A549 (cell line): ENCODE results near the gene TBX1. TPM values are rescaled to one million over a fixed set of nuclear protein-coding genes. Genes with fewer than 3 reads are reported as not detected.

Experiments used
- ATAC-seq, 2 experiments: fragments of 200-7000 bp in 1 of 2; fragments of >200 bp in 1 of 2; cut with Nextera tagmentation in 1 of 2; cut with Tn5 transposase in 1 of 2; 3 replicates each; pipeline versions ENCODE4 v1.8.0 to v1.9.1; 2018 to 2020; ENCODE audit warnings: mild to moderate bottlenecking in 1 of 2, moderate library complexity in 1 of 2
- CTCF ChIA-PET: fragments of 300-600 bp; sonication (Branson Sonifier 250); formaldehyde crosslinking; extraction: SDS; loops from one replicate; lab custom pipeline; 2021; ENCODE audit warnings: antibody characterized with exemption, inconsistent platforms; lab: Yijun Ruan, JAX
- POLR2A ChIA-PET: fragments of 350-600 bp; formaldehyde crosslinking; extraction: SDS; loops from one replicate; lab custom pipeline; 2021; ENCODE audit warnings: antibody characterized with exemption, inconsistent platforms; lab: Yijun Ruan, JAX
- DNase-seq, 2 experiments: peaks; one replicate each; pipeline versions ENCODE4 v3.0.0 to v3.0.0-alpha.2; 2011 to 2016; ENCODE audit warnings: low read depth in 1 of 2, low spot score in 1 of 2
- FAIRE-seq: peaks from 2 replicates; lab custom pipeline; 2011; peaks lifted over from hg19 to GRCh38; lab: Jason Lieb, UNC
- H3K27ac ChIP-seq, 2 experiments: fragments of >200 bp; sonication (Bioruptor Twin); formaldehyde crosslinking; 3 replicates each; pipeline ENCODE4 v1.5.1; 2016 to 2017
- H3K4me1 ChIP-seq: fragments of >200 bp; sonication (Bioruptor Twin); formaldehyde crosslinking; 3 replicates; pipeline ENCODE4 v1.6.1; 2016
- H3K4me2 ChIP-seq: fragments of >200 bp; sonication (Bioruptor Twin); formaldehyde crosslinking; 3 replicates; pipeline ENCODE4 v1.6.1; 2016
- H3K4me3 ChIP-seq: fragments of >200 bp; sonication (Bioruptor Twin); formaldehyde crosslinking; 3 replicates; pipeline ENCODE4 v1.5.1; 2016
- H3K9me3 ChIP-seq: fragments of >200 bp; sonication (Bioruptor Twin); formaldehyde crosslinking; 3 replicates; pipeline ENCODE4 v1.6.1; 2016
- BHLHE40 ChIP-seq: IDR thresholded peaks from 2 replicates; pipeline ENCODE4 v1.6.1; 2012; ENCODE audit warnings: low read depth, low read length, inconsistent platforms
- CEBPB ChIP-seq, 2 experiments: fragments of >200 bp in 1 of 2; sonication (Bioruptor Twin) in 1 of 2; formaldehyde crosslinking in 1 of 2; IDR thresholded peaks; 2 replicates each; pipeline ENCODE4 v1.6.1; 2012 to 2016
- CHD2 ChIP-seq: fragments of 150-350 bp; IDR thresholded peaks from 2 replicates; pipeline ENCODE4 v1.6.1; 2014; ENCODE audit warnings: low read length; ENCODE audit not compliant: partially characterized antibody
- CHD4 ChIP-seq: fragments of 200-600 bp; sonication (generic); IDR thresholded peaks from 2 replicates; pipeline ENCODE4 v1.6.1; 2016; ENCODE audit warnings: antibody characterized with exemption, mild to moderate bottlenecking, borderline replicate concordance
- EHMT2 ChIP-seq: fragments of 200-600 bp; sonication (generic); IDR thresholded peaks from 2 replicates; pipeline ENCODE4 v1.6.1; 2016; ENCODE audit warnings: antibody characterized with exemption, low read depth, mild to moderate bottlenecking, moderate library complexity
- FOSB ChIP-seq: fragments of 250-450 bp; sonication (Bioruptor Pico); IDR thresholded peaks from 2 replicates; pipeline ENCODE4 v1.5.0; 2020; ENCODE audit warnings: mild to moderate bottlenecking, moderate library complexity
- FOSL2 ChIP-seq, 2 experiments: fragments of 450-650 bp in 1 of 2; fragments of >200 bp in 1 of 2; sonication (Bioruptor Twin) in 1 of 2; formaldehyde crosslinking; IDR thresholded peaks; 2 replicates each; pipeline versions ENCODE4 v1.5.0 to v1.6.1; 2016 to 2020; ENCODE audit warnings: mild to moderate bottlenecking in 1 of 2, moderate library complexity in 1 of 2
- FOXS1 ChIP-seq: fragments of 250-450 bp; sonication (Bioruptor Pico); IDR thresholded peaks from 2 replicates; pipeline ENCODE4 v1.5.0; 2020; ENCODE audit warnings: mild to moderate bottlenecking, moderate library complexity
- HEYL ChIP-seq: fragments of 250-450 bp; sonication (Bioruptor Pico); IDR thresholded peaks from 2 replicates; pipeline ENCODE4 v1.8.0; 2021; ENCODE audit warnings: mild to moderate bottlenecking, moderate library complexity
- HOXA7 ChIP-seq: fragments of 250-450 bp; sonication (Bioruptor Pico); IDR thresholded peaks from 2 replicates; pipeline ENCODE4 v1.5.0; 2020; ENCODE audit warnings: mild to moderate bottlenecking, moderate library complexity
- HOXB13 ChIP-seq: fragments of 250-450 bp; sonication (Bioruptor Pico); IDR thresholded peaks from 2 replicates; pipeline ENCODE4 v1.5.0; 2020; ENCODE audit warnings: low read depth, mild to moderate bottlenecking, moderate library complexity
- HOXB5 ChIP-seq: fragments of 250-450 bp; sonication (Bioruptor Pico); IDR thresholded peaks from 2 replicates; pipeline ENCODE4 v1.5.0; 2020; ENCODE audit warnings: mild to moderate bottlenecking, moderate library complexity
- KDM1A ChIP-seq: fragments of 200-600 bp; sonication (generic); IDR thresholded peaks from 2 replicates; pipeline ENCODE4 v1.6.1; 2016; ENCODE audit warnings: low read depth, mild to moderate bottlenecking
- KDM5A ChIP-seq: fragments of 200-600 bp; sonication (generic); IDR thresholded peaks from 2 replicates; pipeline ENCODE4 v1.6.1; 2016; ENCODE audit warnings: antibody characterized with exemption, mild to moderate bottlenecking
- POLR2A ChIP-seq: IDR thresholded peaks from 2 replicates; pipeline ENCODE4 v1.6.1; 2012; ENCODE audit warnings: mild to moderate bottlenecking, low read length
- RAD21 ChIP-seq, 2 experiments: fragments of >200 bp in 1 of 2; sonication (Bioruptor Twin) in 1 of 2; formaldehyde crosslinking in 1 of 2; IDR thresholded peaks in 1 of 2; conservative IDR thresholded peaks in 1 of 2; 2 replicates in 1 of 2; 3 replicates in 1 of 2; pipeline ENCODE4 v1.6.1; 2012 to 2018; ENCODE audit warnings: inconsistent platforms in 1 of 2
- RFX5 ChIP-seq: fragments of 450-650 bp; IDR thresholded peaks from 2 replicates; pipeline ENCODE4 v1.7.1; 2014; ENCODE audit warnings: antibody characterized with exemption, mild to moderate bottlenecking, moderate library complexity
- SMC3 ChIP-seq: fragments of >200 bp; sonication (Bioruptor Twin); formaldehyde crosslinking; IDR thresholded peaks from 3 replicates; pipeline ENCODE4 v1.6.1; 2018; ENCODE audit warnings: inconsistent platforms
- TFCP2L1 ChIP-seq: fragments of 250-450 bp; sonication (Bioruptor Pico); IDR thresholded peaks from 2 replicates; pipeline ENCODE4 v1.5.0; 2021; ENCODE audit warnings: mild to moderate bottlenecking
- ZFP36 ChIP-seq: fragments of 450-650 bp; IDR thresholded peaks from 2 replicates; pipeline ENCODE4 v1.6.1; 2014; ENCODE audit warnings: borderline replicate concordance; ENCODE audit not compliant: partially characterized antibody
- ZSCAN20 ChIP-seq: fragments of 250-450 bp; sonication (Bioruptor Pico); IDR thresholded peaks from 2 replicates; pipeline ENCODE4 v1.8.0; 2022; ENCODE audit warnings: mild to moderate bottlenecking, moderate library complexity
- WGBS: methylation state at CpG from one replicate; pipeline ENCODE4 v1.1.6; 2017; ENCODE audit errors: missing lambda C conversion rate; 5-methylcytosine and 5-hydroxymethylcytosine counted together
- polyA plus RNA-seq, 4 experiments: library from polyadenylated mRNA; depleted of rRNA in 3 of 4; stranded (reverse); fragments of >200 nt; fragmentation: RNase III in 1 of 4; extraction: RNeasy Plus Mini Kit Qiagen cat#74134 plus additional on column Dnase treatment in 1 of 4; gene quantifications; 2 replicates in 3 of 4; 3 replicates in 1 of 4; pipeline ENCODE4 v1.2.3, GENCODE V29; 2011 to 2017
- TF ChIP-seq, protein P1 (sequence below): IDR thresholded peaks from 2 replicates; pipeline ENCODE4 v1.6.1; 2012; ENCODE audit warnings: low read depth, borderline replicate concordance
- TF ChIP-seq, protein P2 (sequence below): fragments of >200 bp; sonication (Bioruptor Twin); formaldehyde crosslinking; IDR thresholded peaks from 3 replicates; pipeline ENCODE4 v1.5.1; 2016
- TF ChIP-seq, protein P3 (sequence below): fragments of 450-650 bp; IDR thresholded peaks from 2 replicates; pipeline ENCODE4 v1.6.1; 2014; ENCODE audit warnings: antibody characterized with exemption
- TF ChIP-seq, protein P4 (sequence below): fragments of 150-350 bp; IDR thresholded peaks from 2 replicates; pipeline ENCODE4 v1.6.1; 2014; ENCODE audit warnings: low read depth, mild to moderate bottlenecking, low read length

TBX1 gene
- polyA plus RNA-seq, 2 of the 4 experiments (the other 2 are of a cell fraction), result 0.30 to 2.8 TPM

DNA sequence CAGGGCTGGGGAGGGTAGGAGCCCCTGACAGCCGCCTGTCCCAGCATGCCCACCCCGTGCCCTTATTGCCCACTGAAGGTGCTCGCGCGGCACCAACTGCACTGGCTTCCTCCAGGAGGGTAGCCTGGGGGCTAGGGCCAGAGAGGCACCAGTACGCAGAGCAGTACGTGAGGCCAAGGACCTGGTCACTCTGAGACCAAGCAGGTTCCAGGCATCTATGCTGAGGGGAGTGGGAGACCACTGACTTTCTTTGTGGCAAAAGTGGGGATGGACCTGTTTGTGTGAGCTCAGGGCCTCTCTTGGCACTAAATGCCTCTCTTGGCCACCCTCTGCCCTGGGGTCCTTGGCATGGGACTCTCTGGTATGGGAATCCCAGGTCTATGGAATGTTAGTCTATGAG is 26.4 kb upstream of the TBX1 start:
- POLR2A ChIA-PET, result no interaction called here
- CTCF ChIA-PET, result interaction anchor here (2.4 to 8.4 kb wide), 2 partner anchors 180 to 220 kb away, joined by 6 to 215 read pairs; no protein-coding TSS in a partner anchor
- no peak overlapping the region for H3K4me2 ChIP-seq
- no peak overlapping the region for H3K27ac ChIP-seq
- 82% methylated on average over 4 of the region's 7 CpGs for WGBS
- no peaks in the 10 kb centered on the region for H3K9me3 ChIP-seq
- ATAC-seq (no peak), FAIRE-seq (no peak), DNase-seq (no peak)
- TF ChIP-seq CHD2, result no peak
- no peak for TF ChIP-seq CEBPB (IDR thresholded peaks at IDR 0.05)
- TF ChIP-seq HOXA7 (CRISPR knock-in tag), result no peak
- no peak for TF ChIP-seq HEYL (CRISPR knock-in tag)
- TF ChIP-seq ZSCAN20 (CRISPR knock-in tag), result no peak
- TF ChIP-seq RAD21 (conservative IDR thresholded peaks at IDR 0.05 in 1 of 2, IDR thresholded peaks at IDR 0.05 in 1 of 2), result no peak
- TF ChIP-seq ZFP36, result no peak
- TF ChIP-seq CHD4, result no peak
- no peak for TF ChIP-seq KDM1A
- TF ChIP-seq, protein P1, sequence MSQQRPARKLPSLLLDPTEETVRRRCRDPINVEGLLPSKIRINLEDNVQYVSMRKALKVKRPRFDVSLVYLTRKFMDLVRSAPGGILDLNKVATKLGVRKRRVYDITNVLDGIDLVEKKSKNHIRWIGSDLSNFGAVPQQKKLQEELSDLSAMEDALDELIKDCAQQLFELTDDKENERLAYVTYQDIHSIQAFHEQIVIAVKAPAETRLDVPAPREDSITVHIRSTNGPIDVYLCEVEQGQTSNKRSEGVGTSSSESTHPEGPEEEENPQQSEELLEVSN, result no peak
- no peak for TF ChIP-seq POLR2A
- no peak for TF ChIP-seq BHLHE40
- TF ChIP-seq TFCP2L1 (CRISPR knock-in tag), result no peak
- H3K4me3 ChIP-seq, result no peak overlapping the region
- H3K4me1 ChIP-seq, result no peaks in the 10 kb centered on the region

DNA sequence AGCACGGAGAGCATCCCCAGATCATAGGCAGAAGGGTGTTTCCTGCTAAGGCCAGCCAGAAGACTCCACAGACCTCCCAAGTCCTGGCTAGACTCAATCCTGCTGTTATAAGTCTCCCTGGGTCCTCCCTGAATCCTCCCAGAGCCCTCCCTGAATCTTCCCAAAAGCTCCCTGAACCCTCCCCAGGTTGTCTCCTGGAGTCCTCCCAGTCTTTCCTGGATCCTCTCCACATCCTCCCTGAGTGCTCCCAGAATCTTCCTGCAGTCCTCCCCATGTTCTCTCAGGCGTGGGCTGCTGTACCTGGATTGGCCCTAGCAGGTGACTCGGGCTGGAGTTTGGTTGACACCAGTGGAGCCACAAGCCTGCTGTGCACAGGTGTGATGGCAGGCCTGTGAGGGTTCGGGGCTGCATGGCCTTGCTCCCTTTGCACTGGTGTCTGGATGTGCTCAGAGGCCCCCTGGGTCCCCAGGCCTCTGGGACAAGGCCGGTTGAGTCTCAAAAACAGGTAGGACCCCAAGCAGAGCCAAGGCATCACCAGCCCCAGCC is 25.7 kb upstream of the TBX1 start:
- Histone ChIP-seq H3K27ac (no peak overlapping the region), H3K9me3 (no peaks in the 10 kb centered on the region), H3K4me3 (no peak overlapping the region), H3K4me1 (no peaks in the 10 kb centered on the region), H3K4me2 (no peak overlapping the region)
- ChIA-PET CTCF (interaction anchor here (8.4 kb wide), 1 partner anchor 180 kb away, joined by 215 read pairs; no protein-coding TSS in a partner anchor), POLR2A (no interaction called here)
- 59% methylated on average over 3 of the region's 5 CpGs for WGBS
- FAIRE-seq (no peak), ATAC-seq (no peak), DNase-seq (no peak)
- no peak for TF ChIP-seq CHD4
- no peak for TF ChIP-seq TFCP2L1 (CRISPR knock-in tag)
- no peak for TF ChIP-seq FOSL2 (IDR thresholded peaks at IDR 0.05)
- no peak for TF ChIP-seq FOSL2 (CRISPR knock-in tag; IDR thresholded peaks at IDR 0.05)
- no peak for TF ChIP-seq FOSB (CRISPR knock-in tag)
- no peak for TF ChIP-seq RFX5

DNA sequence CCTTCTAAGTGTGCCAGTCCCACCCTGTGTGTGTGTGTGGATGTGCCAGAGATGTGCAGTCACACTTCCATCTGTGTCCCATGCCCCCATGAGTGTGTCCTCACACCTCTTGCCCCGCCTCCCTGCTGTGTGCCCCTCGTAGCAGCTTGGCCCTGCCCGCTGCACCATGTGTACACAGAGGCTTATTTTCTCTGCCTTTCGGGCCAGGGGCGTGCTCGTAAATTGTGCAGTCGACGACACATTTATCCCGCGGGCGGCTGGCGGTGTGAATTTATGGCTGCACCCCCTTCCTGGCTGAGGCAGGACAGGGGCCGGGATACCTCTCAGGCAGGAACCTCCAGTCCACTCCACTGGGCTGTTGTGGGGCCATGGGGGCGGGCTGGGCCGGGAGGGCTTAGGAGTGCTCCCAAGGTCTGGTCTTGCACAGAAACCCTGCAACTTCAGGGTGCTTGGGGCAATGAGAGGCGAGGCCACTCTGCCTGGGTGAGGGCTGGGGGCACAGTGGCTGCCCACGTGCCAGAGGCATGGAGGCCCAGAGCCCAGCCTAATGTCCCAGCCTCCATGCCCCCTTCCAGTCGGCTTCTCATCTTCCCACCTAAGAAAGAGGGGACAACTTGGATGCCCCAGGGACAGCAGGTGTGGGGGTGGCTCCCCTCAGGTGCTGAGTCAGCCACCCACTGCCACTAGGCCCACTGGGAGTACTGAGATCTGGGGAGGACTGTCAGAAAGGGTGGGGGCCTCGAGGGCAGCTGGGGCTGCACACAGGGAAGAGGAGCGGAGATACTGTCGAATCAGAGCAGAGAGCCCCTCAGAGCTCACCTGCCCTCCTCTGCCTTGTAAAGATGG is 24.7 kb upstream of the TBX1 start:
- no peak overlapping the region for H3K4me3 ChIP-seq
- no peak for DNase-seq
- CTCF ChIA-PET, result interaction anchor here (8.4 kb wide), 1 partner anchor 179 kb away, joined by 215 read pairs; no protein-coding TSS in a partner anchor
- TF ChIP-seq FOSL2 (IDR thresholded peaks at IDR 0.05) (no peak), FOSL2 (CRISPR knock-in tag; IDR thresholded peaks at IDR 0.05) (no peak), CEBPB (IDR thresholded peaks at IDR 0.05) (no peak), KDM5A (no peak), EHMT2 (no peak), HOXA7 (CRISPR knock-in tag) (no peak), POLR2A (no peak), HOXB13 (no peak), RFX5 (no peak), SMC3 (no peak), HOXB5 (CRISPR knock-in tag) (no peak), BHLHE40 (no peak), KDM1A (no peak), FOXS1 (CRISPR knock-in tag) (no peak)
- TF ChIP-seq, protein P1, result no peak
- TF ChIP-seq, protein P2, sequence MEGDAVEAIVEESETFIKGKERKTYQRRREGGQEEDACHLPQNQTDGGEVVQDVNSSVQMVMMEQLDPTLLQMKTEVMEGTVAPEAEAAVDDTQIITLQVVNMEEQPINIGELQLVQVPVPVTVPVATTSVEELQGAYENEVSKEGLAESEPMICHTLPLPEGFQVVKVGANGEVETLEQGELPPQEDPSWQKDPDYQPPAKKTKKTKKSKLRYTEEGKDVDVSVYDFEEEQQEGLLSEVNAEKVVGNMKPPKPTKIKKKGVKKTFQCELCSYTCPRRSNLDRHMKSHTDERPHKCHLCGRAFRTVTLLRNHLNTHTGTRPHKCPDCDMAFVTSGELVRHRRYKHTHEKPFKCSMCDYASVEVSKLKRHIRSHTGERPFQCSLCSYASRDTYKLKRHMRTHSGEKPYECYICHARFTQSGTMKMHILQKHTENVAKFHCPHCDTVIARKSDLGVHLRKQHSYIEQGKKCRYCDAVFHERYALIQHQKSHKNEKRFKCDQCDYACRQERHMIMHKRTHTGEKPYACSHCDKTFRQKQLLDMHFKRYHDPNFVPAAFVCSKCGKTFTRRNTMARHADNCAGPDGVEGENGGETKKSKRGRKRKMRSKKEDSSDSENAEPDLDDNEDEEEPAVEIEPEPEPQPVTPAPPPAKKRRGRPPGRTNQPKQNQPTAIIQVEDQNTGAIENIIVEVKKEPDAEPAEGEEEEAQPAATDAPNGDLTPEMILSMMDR, result no peak
- TF ChIP-seq, protein P3, sequence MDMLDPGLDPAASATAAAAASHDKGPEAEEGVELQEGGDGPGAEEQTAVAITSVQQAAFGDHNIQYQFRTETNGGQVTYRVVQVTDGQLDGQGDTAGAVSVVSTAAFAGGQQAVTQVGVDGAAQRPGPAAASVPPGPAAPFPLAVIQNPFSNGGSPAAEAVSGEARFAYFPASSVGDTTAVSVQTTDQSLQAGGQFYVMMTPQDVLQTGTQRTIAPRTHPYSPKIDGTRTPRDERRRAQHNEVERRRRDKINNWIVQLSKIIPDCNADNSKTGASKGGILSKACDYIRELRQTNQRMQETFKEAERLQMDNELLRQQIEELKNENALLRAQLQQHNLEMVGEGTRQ, result no peak
- TF ChIP-seq, protein P4, sequence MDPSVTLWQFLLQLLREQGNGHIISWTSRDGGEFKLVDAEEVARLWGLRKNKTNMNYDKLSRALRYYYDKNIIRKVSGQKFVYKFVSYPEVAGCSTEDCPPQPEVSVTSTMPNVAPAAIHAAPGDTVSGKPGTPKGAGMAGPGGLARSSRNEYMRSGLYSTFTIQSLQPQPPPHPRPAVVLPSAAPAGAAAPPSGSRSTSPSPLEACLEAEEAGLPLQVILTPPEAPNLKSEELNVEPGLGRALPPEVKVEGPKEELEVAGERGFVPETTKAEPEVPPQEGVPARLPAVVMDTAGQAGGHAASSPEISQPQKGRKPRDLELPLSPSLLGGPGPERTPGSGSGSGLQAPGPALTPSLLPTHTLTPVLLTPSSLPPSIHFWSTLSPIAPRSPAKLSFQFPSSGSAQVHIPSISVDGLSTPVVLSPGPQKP, result no peak
- TF ChIP-seq, all 56 proteins: peak for 0
- no peaks in the 10 kb centered on the region for H3K4me1 ChIP-seq
- POLR2A ChIA-PET, result no interaction called here
- no peaks in the 10 kb centered on the region for H3K9me3 ChIP-seq
- no peak for FAIRE-seq
- H3K4me2 ChIP-seq, result no peak overlapping the region
- WGBS, result 73% methylated on average over 8 of the region's 21 CpGs
- H3K27ac ChIP-seq, result no peak overlapping the region
- ATAC-seq, result no peak
